K562 (cell line): ENCODE measurements around the gene SMIM7. TPM values are rescaled to one million over a fixed set of nuclear protein-coding genes. Genes with fewer than 3 reads are reported as not detected.

Experiments
- ATAC-seq: fragments of 200-7000 bp; cut with Tn5 transposase; 3 replicates; pipeline ENCODE4 v1.9.1; 2020; ENCODE audit warnings: moderate library complexity
- BruUV-seq: library from RNA; stranded (reverse); fragments of 400-500 nt; replicated peaks from 2 replicates; lab custom pipeline; 2021; lab: Mats Ljungman, UMichigan
- CTCF ChIA-PET: fragments of 300-600 bp; formaldehyde crosslinking; extraction: SDS; loops from one replicate; lab custom pipeline; 2021; ENCODE audit warnings: low intra/inter-chr PET ratio; lab: Yijun Ruan, JAX
- POLR2A ChIA-PET: fragments of 300-600, 350-650 bp; sonication (Branson Sonifier 250); formaldehyde crosslinking; extraction: SDS; loops from one replicate; lab custom pipeline; 2021; ENCODE audit warnings: antibody characterized with exemption, inconsistent platforms; lab: Yijun Ruan, JAX
- DNase-seq, 4 experiments: peaks; one replicate each; pipeline versions ENCODE4 v3.0.0 to v3.0.0-alpha.2; 2011 to 2018; ENCODE audit warnings: low spot score in 3 of 4, mixed read lengths in 3 of 4; ENCODE audit errors: extremely low read depth in 1 of 4
- FAIRE-seq: peaks from 2 replicates; lab custom pipeline; 2011; peaks lifted over from hg19 to GRCh38; lab: Jason Lieb, UNC
- H2AFZ ChIP-seq: 2 replicates; pipeline ENCODE4 v1.6.0; 2011; ENCODE audit warnings: low read depth, low read length, control low read depth, inconsistent platforms
- H3K27ac ChIP-seq: fragments of 200-600 bp; 3 replicates; pipeline ENCODE4 v1.8.0; 2011; ENCODE audit warnings: low read depth, mild to moderate bottlenecking, control low read depth, inconsistent platforms, low read length, moderate library complexity, mixed read lengths; ENCODE audit errors: extremely low read depth
- H3K27me3 ChIP-seq, 2 experiments: fragments of 300-600 bp in 1 of 2; 2 replicates in 1 of 2; 3 replicates in 1 of 2; pipeline versions ENCODE4 v1.6.0 to v1.8.0; 2011; ENCODE audit warnings: inconsistent platforms in 2 of 2, low read length in 2 of 2, mild to moderate bottlenecking in 1 of 2, mixed read lengths in 1 of 2, moderate library complexity in 1 of 2; ENCODE audit not compliant: control insufficient read depth in 2 of 2, insufficient read depth in 2 of 2
- H3K36me3 ChIP-seq: fragments of 300-600 bp; 3 replicates; pipeline ENCODE4 v1.8.0; 2011; ENCODE audit warnings: mild to moderate bottlenecking, low read length, inconsistent platforms; ENCODE audit not compliant: control insufficient read depth, insufficient read depth
- H3K4me1 ChIP-seq, 2 experiments: fragments of 200-600 bp in 1 of 2; replicated peaks in 1 of 2; 2 replicates in 1 of 2; 3 replicates in 1 of 2; pipeline versions ENCODE4 v1.5.1 to v1.8.0; 2011; ENCODE audit warnings: inconsistent platforms in 2 of 2, low read length in 2 of 2, mild to moderate bottlenecking in 1 of 2, mixed read lengths in 1 of 2, moderate library complexity in 1 of 2; ENCODE audit not compliant: control insufficient read depth in 2 of 2, insufficient read depth in 2 of 2
- H3K4me2 ChIP-seq: 2 replicates; pipeline ENCODE4 v1.6.1; 2011; ENCODE audit warnings: low read length, control low read depth, inconsistent platforms, mixed read lengths; ENCODE audit not compliant: insufficient read depth
- H3K4me3 ChIP-seq: fragments of 200-600 bp; sonication (generic), shearing (Covaris generic); 2 replicates; pipeline ENCODE4 v1.5.1; 2016; ENCODE audit warnings: control low read depth, inconsistent platforms
- H3K79me2 ChIP-seq: fragments of 200-600 bp; 3 replicates; pipeline ENCODE4 v1.8.0; 2011; ENCODE audit warnings: low read length, inconsistent platforms; ENCODE audit not compliant: control insufficient read depth, insufficient read depth
- H3K9ac ChIP-seq, 2 experiments: 2 replicates each; pipeline versions ENCODE4 v1.6.0 to v1.6.1; 2011; ENCODE audit warnings: low read depth in 2 of 2, low read length in 2 of 2, control low read depth in 1 of 2, inconsistent platforms in 1 of 2, mild to moderate bottlenecking in 1 of 2, mixed read lengths in 1 of 2; ENCODE audit not compliant: insufficient read depth in 1 of 2
- H3K9me1 ChIP-seq: one replicate; pipeline ENCODE4 v1.6.0; 2011; ENCODE audit warnings: inconsistent platforms, mild to moderate bottlenecking, low read length, moderate library complexity; ENCODE audit not compliant: control insufficient read depth, insufficient read depth
- H3K9me3 ChIP-seq: replicated peaks from 2 replicates; pipeline ENCODE4 v1.5.1; 2011; ENCODE audit warnings: low read depth, low read length, inconsistent platforms; ENCODE audit not compliant: control insufficient read depth, insufficient read depth
- H4K20me1 ChIP-seq: replicated peaks from 2 replicates; pipeline ENCODE4 v1.6.1; 2011; ENCODE audit warnings: low read length, inconsistent platforms, mixed read lengths; ENCODE audit not compliant: control insufficient read depth, insufficient read depth
- ESRRB ChIP-seq: fragments of 250-450 bp; sonication (Bioruptor Pico); IDR thresholded peaks from 2 replicates; pipeline ENCODE4 v1.5.0; 2020; ENCODE audit warnings: mild to moderate bottlenecking, moderate library complexity, borderline replicate concordance
- JUN ChIP-seq, 2 experiments: sonication (generic) in 1 of 2; formaldehyde crosslinking in 1 of 2; IDR thresholded peaks; 2 replicates each; pipeline versions ENCODE4 v1.6.1 to v1.8.0; 2012 to 2022; ENCODE audit warnings: borderline replicate concordance in 2 of 2, mild to moderate bottlenecking in 2 of 2, improper control_type of control experiment in 1 of 2, low read depth in 1 of 2, low read length in 1 of 2, missing genetic modification reagents in 1 of 2
- MEF2A ChIP-seq: IDR thresholded peaks from 2 replicates; pipeline ENCODE4 v1.6.1; 2011; ENCODE audit warnings: low read depth, mild to moderate bottlenecking, low read length, moderate library complexity; ENCODE audit not compliant: control insufficient read depth
- PTBP1 ChIP-seq: fragments of 200-400 bp; formaldehyde crosslinking; IDR thresholded peaks from 2 replicates; pipeline ENCODE4 v1.6.1; 2017; ENCODE audit warnings: low read depth, low read length
- SIN3B ChIP-seq: fragments of 450-650 bp; IDR thresholded peaks from 2 replicates; pipeline ENCODE4 v1.6.1; 2017; ENCODE audit warnings: low read depth, mild to moderate bottlenecking, moderate library complexity
- U2AF1 ChIP-seq: fragments of 200-400 bp; formaldehyde crosslinking; optimal IDR thresholded peaks from 2 replicates; pipeline ENCODE3; 2017; ENCODE audit warnings: mild to moderate bottlenecking, low read depth, low read length, moderate library complexity
- ZNF699 ChIP-seq: fragments of 250-450 bp; sonication (Bioruptor Pico); IDR thresholded peaks from 2 replicates; pipeline ENCODE4 v1.8.0; 2021; ENCODE audit warnings: mild to moderate bottlenecking, moderate library complexity; ENCODE audit not compliant: insufficient replicate concordance
- WGBS: fragments of 100-300 bp; shearing (Covaris generic); methylation state at CpG from one replicate; pipeline ENCODE4 v1.1.6; 2016; ENCODE audit warnings: low coverage, mixed read lengths; ENCODE audit not compliant: insufficient coverage; ENCODE audit errors: missing lambda C conversion rate; 5-methylcytosine and 5-hydroxymethylcytosine counted together
- in situ Hi-C: fragments of 300-500 bp; cut with MboI; formaldehyde crosslinking; loops from 4 replicates; pipeline ENCODE4 v1.15.0; 2018; ENCODE audit warnings: inconsistent platforms, mixed read lengths
- intact Hi-C: fragments of 100-400 bp; cut with micrococcal nuclease; formaldehyde crosslinking; loops from 2 replicates; pipeline ENCODE4 v1.14.2; 2022
- polyA plus RNA-seq, 8 experiments: library from polyadenylated mRNA; depleted of rRNA in 4 of 8; stranded (reverse) in 5 of 8; unstranded in 3 of 8; fragments of >200 nt; fragmentation: Nextera tagmentation in 2 of 8; fragmentation: Illumina TruSeq in 1 of 8; extraction: Ambion mirVana in 2 of 8; extraction: Trizol in 1 of 8; gene quantifications; 2 replicates each; pipeline versions ENCODE4 v1.2.1 to v1.2.3, GENCODE V29; 2011 to 2014; ENCODE audit warnings: inconsistent platforms in 1 of 8, missing spikeins in 1 of 8
- total RNA-seq, 7 experiments: library from RNA; depleted of rRNA in 6 of 7; stranded (reverse); fragments of >200 nt in 6 of 7; fragmentation: Illumina TruSeq in 2 of 7; extraction: Trizol in 2 of 7; gene quantifications; 2 replicates each; pipeline versions ENCODE4 v1.2.1 to v1.2.3, GENCODE V29; 2011 to 2021; ENCODE audit warnings: low replicate concordance in 1 of 7
- TF ChIP-seq, protein P1 (sequence below): fragments of 250-450 bp; sonication (Bioruptor Pico); IDR thresholded peaks from 2 replicates; pipeline ENCODE4 v1.8.0; 2021; ENCODE audit warnings: borderline replicate concordance, mild to moderate bottlenecking, moderate library complexity; ENCODE audit not compliant: poor library complexity, severe bottlenecking
- TF ChIP-seq, protein P2 (sequence below): fragments of 450-650 bp; formaldehyde crosslinking; IDR thresholded peaks from 2 replicates; pipeline ENCODE4 v1.4.0; 2020; ENCODE audit warnings: mild to moderate bottlenecking
- TF ChIP-seq, protein P3 (sequence below): fragments of 250-450 bp; sonication (Bioruptor Pico); IDR thresholded peaks from 2 replicates; pipeline ENCODE4 v1.8.0; 2022; ENCODE audit warnings: moderate library complexity, mild to moderate bottlenecking, inconsistent platforms
- TF ChIP-seq, protein P4 (sequence below): sonication (generic); formaldehyde crosslinking; IDR thresholded peaks from 2 replicates; pipeline ENCODE4 v1.8.0; 2022; ENCODE audit warnings: mild to moderate bottlenecking, missing genetic modification reagents

SMIM7 gene
- total and polyA plus RNA-seq, 9 of the 15 experiments (the other 6 are each of a cell fraction or from before 2014, with no cell fraction given), result 55.3 to 265 (median 107) TPM

DNA sequence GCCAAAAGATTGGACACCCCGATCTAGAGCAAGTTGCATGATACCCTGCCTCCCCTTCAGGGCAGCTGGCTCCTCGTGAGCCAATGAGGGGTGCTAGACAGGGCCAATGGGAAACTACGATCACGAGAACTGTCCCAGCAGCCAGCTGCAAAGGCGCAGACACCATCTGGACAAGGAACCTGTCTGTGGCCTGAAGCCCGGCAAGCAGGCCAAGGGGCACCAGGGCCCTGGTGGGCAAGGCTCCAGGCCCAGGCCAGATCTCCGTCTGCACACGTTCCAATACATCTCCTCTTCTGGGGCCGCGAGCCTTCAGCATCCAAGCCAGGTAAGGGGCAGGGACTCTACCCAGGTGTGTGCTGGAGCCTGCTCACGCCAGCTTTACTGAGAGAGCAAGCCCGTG, 52.1 kb downstream of the SMIM7 start:
- H4K20me1 ChIP-seq, result peaks cover 67% of the 10 kb centered on the region
- WGBS, result 86% methylated on average over 12 of the region's 12 CpGs

DNA sequence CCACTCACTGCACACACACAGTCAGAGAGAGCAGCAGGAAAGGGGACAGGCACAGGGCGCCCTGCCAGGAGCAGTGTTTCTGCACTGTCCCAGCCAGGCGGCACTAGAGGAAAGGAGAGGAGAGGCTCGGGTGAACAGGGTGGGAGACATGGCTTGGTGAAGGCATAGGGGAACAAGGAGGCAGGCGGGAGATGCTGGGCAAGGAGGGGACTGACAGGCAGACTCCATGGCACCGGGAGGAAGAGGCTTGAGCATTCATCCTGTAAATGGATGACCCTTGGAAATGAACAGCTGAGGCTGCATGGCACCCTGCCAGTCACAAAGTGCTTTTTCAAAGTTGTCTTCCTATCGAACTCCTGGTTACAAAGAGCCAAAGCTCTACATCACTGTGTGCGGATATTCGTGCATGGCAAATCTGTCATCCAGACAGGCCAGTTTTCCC, 54.4 kb downstream of the SMIM7 start:
- no peak overlapping the region for H3K27ac ChIP-seq
- ATAC-seq (peak; percentile 16; the same call in 2 of the 3 replicates), FAIRE-seq (no peak), DNase-seq (no peak)
- BruUV-seq, result no TSS peak
- no peak overlapping the region for H3K4me3 ChIP-seq
- POLR2A ChIA-PET, result interaction anchor here (0.5 to 1.1 kb wide), 3 partner anchors 19 to 189 kb away, joined by 3 read pairs; no protein-coding TSS in a partner anchor
- H3K9ac ChIP-seq, result peak overlapping the region in 1 of 2 experiments; percentile 71; a peak in 2 of 4 replicates
- no peak overlapping the region for H3K4me2 ChIP-seq
- H3K9me1 ChIP-seq, result peaks cover 15% of the 10 kb centered on the region
- no peaks in the 10 kb centered on the region for H3K9me3 ChIP-seq
- no peaks in the 10 kb centered on the region for H3K27me3 ChIP-seq
- intact Hi-C loops (no loop called here), in situ Hi-C loops (no loop called here)
- peaks cover 4 to 31% of the 10 kb centered on the region in 2 experiments; a peak in 4 of 5 replicates for H3K4me1 ChIP-seq
- 72% methylated on average over 8 of the region's 8 CpGs for whole genome bisulfite sequencing
- peaks cover 24% of the 10 kb centered on the region for H3K36me3 ChIP-seq
- no peak overlapping the region for H2AFZ ChIP-seq
- H4K20me1 ChIP-seq, result peaks cover 64% of the 10 kb centered on the region
- CTCF ChIA-PET, result no interaction called here
- peaks cover 97% of the 10 kb centered on the region for H3K79me2 ChIP-seq
- TF ChIP-seq, protein P1, sequence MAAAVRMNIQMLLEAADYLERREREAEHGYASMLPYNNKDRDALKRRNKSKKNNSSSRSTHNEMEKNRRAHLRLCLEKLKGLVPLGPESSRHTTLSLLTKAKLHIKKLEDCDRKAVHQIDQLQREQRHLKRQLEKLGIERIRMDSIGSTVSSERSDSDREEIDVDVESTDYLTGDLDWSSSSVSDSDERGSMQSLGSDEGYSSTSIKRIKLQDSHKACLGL, result no peak
- TF ChIP-seq, protein P2, sequence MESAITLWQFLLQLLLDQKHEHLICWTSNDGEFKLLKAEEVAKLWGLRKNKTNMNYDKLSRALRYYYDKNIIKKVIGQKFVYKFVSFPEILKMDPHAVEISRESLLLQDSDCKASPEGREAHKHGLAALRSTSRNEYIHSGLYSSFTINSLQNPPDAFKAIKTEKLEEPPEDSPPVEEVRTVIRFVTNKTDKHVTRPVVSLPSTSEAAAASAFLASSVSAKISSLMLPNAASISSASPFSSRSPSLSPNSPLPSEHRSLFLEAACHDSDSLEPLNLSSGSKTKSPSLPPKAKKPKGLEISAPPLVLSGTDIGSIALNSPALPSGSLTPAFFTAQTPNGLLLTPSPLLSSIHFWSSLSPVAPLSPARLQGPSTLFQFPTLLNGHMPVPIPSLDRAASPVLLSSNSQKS (CRISPR knock-in tag), result no peak
- no peak for TF ChIP-seq SIN3B
- no peak for TF ChIP-seq JUN (IDR thresholded peaks at IDR 0.05; ENCODE audit: borderline replicate concordance, low read depth, low read length)
- no peak for TF ChIP-seq JUN (CRISPR knock-in tag; IDR thresholded peaks at IDR 0.05; ENCODE audit: borderline replicate concordance)
- no peak for TF ChIP-seq MEF2A
- TF ChIP-seq PTBP1, result no peak
- TF ChIP-seq U2AF1, result no peak
- no peak for TF ChIP-seq ESRRB (CRISPR knock-in tag)
- TF ChIP-seq, protein P3, sequence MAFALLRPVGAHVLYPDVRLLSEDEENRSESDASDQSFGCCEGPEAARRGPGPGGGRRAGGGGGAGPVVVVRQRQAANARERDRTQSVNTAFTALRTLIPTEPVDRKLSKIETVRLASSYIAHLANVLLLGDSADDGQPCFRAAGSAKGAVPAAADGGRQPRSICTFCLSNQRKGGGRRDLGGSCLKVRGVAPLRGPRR (CRISPR knock-in tag), result no peak

More for the DNA sequence above, 52.1 kb downstream of the SMIM7 start:
- Histone ChIP-seq H3K4me2 (no peak overlapping the region), H3K9ac (peak overlapping the region in 1 of 2 experiments; percentile 79; a peak in 2 of 4 replicates), H3K4me1 (peaks cover 16 to 27% of the 10 kb centered on the region in 2 experiments; a peak in 4 of 5 replicates), H3K4me3 (no peak overlapping the region), H3K27ac (no peak overlapping the region), H3K9me3 (no peaks in the 10 kb centered on the region), H3K79me2 (peaks cover 97% of the 10 kb centered on the region), H3K9me1 (peaks cover 11% of the 10 kb centered on the region), H3K36me3 (peaks cover 22% of the 10 kb centered on the region; the same call in 2 of the 3 replicates), H3K27me3 (no peaks in the 10 kb centered on the region), H2AFZ (no peak overlapping the region)
- intact Hi-C loops (no loop called here), in situ Hi-C loops (no loop called here)
- no peak for ATAC-seq
- no peak for DNase-seq
- BruUV-seq, result no TSS peak
- POLR2A ChIA-PET, result interaction anchor here (0.8 to 2.8 kb wide), 3 partner anchors 9 to 12 kb away, joined by 3 to 11 read pairs (median 6); no protein-coding TSS in a partner anchor
- CTCF ChIA-PET, result no interaction called here
- FAIRE-seq, result no peak
- no peak for TF ChIP-seq ZNF699 (CRISPR knock-in tag)
- TF ChIP-seq, protein P4, sequence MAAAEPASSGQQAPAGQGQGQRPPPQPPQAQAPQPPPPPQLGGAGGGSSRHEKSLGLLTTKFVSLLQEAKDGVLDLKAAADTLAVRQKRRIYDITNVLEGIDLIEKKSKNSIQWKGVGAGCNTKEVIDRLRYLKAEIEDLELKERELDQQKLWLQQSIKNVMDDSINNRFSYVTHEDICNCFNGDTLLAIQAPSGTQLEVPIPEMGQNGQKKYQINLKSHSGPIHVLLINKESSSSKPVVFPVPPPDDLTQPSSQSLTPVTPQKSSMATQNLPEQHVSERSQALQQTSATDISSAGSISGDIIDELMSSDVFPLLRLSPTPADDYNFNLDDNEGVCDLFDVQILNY (CRISPR knock-in tag), result no peak
